HEK293 (cell line): ENCODE results near the gene CCL7.

Source experiments
- CTCF ChIP-seq: fragments of 450-650 bp; formaldehyde crosslinking; IDR thresholded peaks from 2 replicates; pipeline ENCODE4 v1.5.1; 2016; ENCODE audit warnings: missing biosample characterization, missing genetic modification characterization
- MEIS1 ChIP-seq: sonication (generic); formaldehyde crosslinking; IDR thresholded peaks from 2 replicates; pipeline ENCODE4 v1.8.1; 2022; ENCODE audit warnings: missing genetic modification reagents, mild to moderate bottlenecking, borderline replicate concordance
- REST ChIP-seq: fragments of 450-650 bp; formaldehyde crosslinking; IDR thresholded peaks from 2 replicates; pipeline ENCODE4 v1.5.1; 2016; ENCODE audit warnings: missing biosample characterization, missing genetic modification characterization
- SP7 ChIP-seq: fragments of 450-650 bp; formaldehyde crosslinking; IDR thresholded peaks from 2 replicates; pipeline ENCODE4 v1.5.1; 2016; ENCODE audit warnings: missing biosample characterization, missing genetic modification characterization
- TCF7L2 ChIP-seq: IDR thresholded peaks from 2 replicates; pipeline ENCODE4 v1.6.1; 2011; ENCODE audit warnings: low read depth, mild to moderate bottlenecking, inconsistent platforms, low read length, moderate library complexity, borderline replicate concordance
- YY1 ChIP-seq: fragments of 450-650 bp; formaldehyde crosslinking; IDR thresholded peaks from 2 replicates; pipeline ENCODE4 v1.5.1; 2018; ENCODE audit warnings: missing biosample characterization, missing genetic modification characterization
- ZNF133 ChIP-seq: fragments of 450-650 bp; formaldehyde crosslinking; IDR thresholded peaks from 2 replicates; pipeline ENCODE4 v1.5.1; 2016; ENCODE audit warnings: missing biosample characterization, missing genetic modification characterization
- ZNF169 ChIP-seq: fragments of 450-650 bp; formaldehyde crosslinking; IDR thresholded peaks from 2 replicates; pipeline ENCODE4 v1.5.1; 2016; ENCODE audit warnings: missing biosample characterization, missing genetic modification characterization
- ZNF530 ChIP-seq: fragments of 450-650 bp; formaldehyde crosslinking; IDR thresholded peaks from 2 replicates; pipeline ENCODE4 v1.5.1; 2016; ENCODE audit warnings: low read depth, missing biosample characterization, missing genetic modification characterization
- ZNF624 ChIP-seq: fragments of 450-650 bp; formaldehyde crosslinking; IDR thresholded peaks from 2 replicates; pipeline ENCODE4 v1.5.1; 2017; ENCODE audit warnings: missing biosample characterization, missing genetic modification characterization
- ZNF670 ChIP-seq: fragments of 450-650 bp; formaldehyde crosslinking; IDR thresholded peaks from 2 replicates; pipeline ENCODE4 v1.5.1; 2016; ENCODE audit warnings: missing biosample characterization, missing genetic modification characterization, low read depth
- ZNF791 ChIP-seq: fragments of 450-650 bp; formaldehyde crosslinking; IDR thresholded peaks from 2 replicates; pipeline ENCODE4 v1.5.1; 2016; ENCODE audit warnings: missing biosample characterization, missing genetic modification characterization
- TF ChIP-seq, protein P1 (sequence below): fragments of 450-650 bp; formaldehyde crosslinking; IDR thresholded peaks from 2 replicates; pipeline ENCODE4 v1.5.1; 2016; ENCODE audit warnings: missing biosample characterization, missing genetic modification characterization

GRCh38 chr17:34299956-34300577 is 30.0 kb downstream of the CCL7 start:
- no peak for TF ChIP-seq MEIS1 (CRISPR knock-in tag)
- no peak for TF ChIP-seq ZNF169 (tag by site-specific recombination)
- no peak for TF ChIP-seq CTCF (tag by site-specific recombination)
- TF ChIP-seq ZNF670 (tag by site-specific recombination) = no peak
- TF ChIP-seq SP7 (tag by site-specific recombination) = no peak
- TF ChIP-seq YY1 (tag by site-specific recombination) = no peak
- TF ChIP-seq, protein P1, sequence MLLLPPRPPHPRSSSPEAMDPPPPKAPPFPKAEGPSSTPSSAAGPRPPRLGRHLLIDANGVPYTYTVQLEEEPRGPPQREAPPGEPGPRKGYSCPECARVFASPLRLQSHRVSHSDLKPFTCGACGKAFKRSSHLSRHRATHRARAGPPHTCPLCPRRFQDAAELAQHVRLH (tag by site-specific recombination) = no peak
- TF ChIP-seq REST (tag by site-specific recombination) = no peak
- TF ChIP-seq TCF7L2 = no peak
- TF ChIP-seq ZNF624 (tag by site-specific recombination) = no peak
- no peak for TF ChIP-seq ZNF133
- no peak for TF ChIP-seq ZNF791 (tag by site-specific recombination)
- no peak for TF ChIP-seq ZNF530 (tag by site-specific recombination)
